AG10803 (cell line): ENCODE data around the gene PHACTR1.

Experiments
- DNase-seq: peaks from one replicate; pipeline ENCODE4 v3.0.0; 2010; ENCODE audit warnings: low read depth
- H3K4me3 ChIP-seq: 2 replicates; pipeline ENCODE4 v1.5.1; 2011; ENCODE audit warnings: mild to moderate bottlenecking, low read length, control low read depth
- CTCF ChIP-seq: conservative IDR thresholded peaks from 2 replicates; pipeline ENCODE4 v1.5.1; 2011; ENCODE audit warnings: mild to moderate bottlenecking, low read length, control low read depth, inconsistent platforms

PHACTR1 gene

GRCh38 chr6:12844284-12845223 is 128.0 kb downstream of the PHACTR1 start:
- peak; percentile 80 for TF ChIP-seq CTCF
- peak; percentile 60 for DNase-seq
- H3K4me3 ChIP-seq, result no peak overlapping the region

GRCh38 chr6:12845224-12846004 is 128.8 kb downstream of the PHACTR1 start:
- no peak overlapping the region for H3K4me3 ChIP-seq
- no peak for DNase-seq
- TF ChIP-seq CTCF, result no peak

GRCh38 chr6:12848964-12849808 is 132.6 kb downstream of the PHACTR1 start:
- peak; percentile 14 for DNase-seq
- H3K4me3 ChIP-seq, result no peak overlapping the region
- TF ChIP-seq CTCF, result no peak

- no peak overlapping the region for H3K4me3 ChIP-seq
- TF ChIP-seq CTCF, result no peak
- DNase-seq, result no peak
Measured at GRCh38 chr6:12849809-12850198, 133.2 kb downstream of the PHACTR1 start.

GRCh38 chr6:12851123-12851695 is 134.6 kb downstream of the PHACTR1 start:
- peak; percentile 80 for DNase-seq
- no peak overlapping the region for H3K4me3 ChIP-seq
- TF ChIP-seq CTCF, result no peak

- DNase-seq, result no peak
- H3K4me3 ChIP-seq, result no peak overlapping the region
- no peak for TF ChIP-seq CTCF
Measured at GRCh38 chr6:12861603-12862002, 145.0 kb downstream of the PHACTR1 start.
